Adrenal gland (tissue), 12 donors: ENCODE measurements around the gene DMXL1. TPM values are rescaled to one million over a fixed set of nuclear protein-coding genes. Genes with fewer than 3 reads are reported as not detected.

Experiments used
- DNase-seq, 7 donors: peaks; one replicate each; pipeline ENCODE4 v3.0.0-alpha.2; 2019 to 2020
- H3K27ac ChIP-seq, 5 donors: fragments of 200-600 bp; sonication (generic) in 4 of 5; 1 replicate in 3 of 5; 2 replicates in 2 of 5; pipeline versions ENCODE4 v1.5.1 to v1.8.0; 2016 to 2020; ENCODE audit warnings: mild to moderate bottlenecking in 1 of 5
- H3K27me3 ChIP-seq: fragments of 200-600 bp; 2 replicates; pipeline ENCODE4 v1.8.0; 2021
- H3K36me3 ChIP-seq, 2 donors: fragments of 200-600 bp; replicated peaks in 1 of 2; 1 replicate in 1 of 2; 2 replicates in 1 of 2; pipeline versions ENCODE4 v1.5.1 to v1.8.0; 2018 to 2022
- H3K4me1 ChIP-seq, 2 donors: fragments of 200-600 bp; replicated peaks in 1 of 2; 1 replicate in 1 of 2; 2 replicates in 1 of 2; pipeline versions ENCODE4 v1.5.1 to v1.8.0; 2018 to 2021
- H3K4me3 ChIP-seq, 4 donors: fragments of 200-600 bp; sonication (generic) in 3 of 4; one replicate each; pipeline ENCODE4 v1.5.1; 2016 to 2018
- H3K9me3 ChIP-seq, 3 donors: fragments of 200-600 bp; sonication (generic) in 1 of 3; replicated peaks in 1 of 3; 1 replicate in 2 of 3; 2 replicates in 1 of 3; pipeline versions ENCODE4 v1.5.1 to v1.8.0; 2016 to 2021
- POLR2A ChIP-seq, 2 donors: fragments of 450-650 bp; IDR thresholded peaks; one replicate each; pipeline ENCODE4 v1.6.1; 2017; ENCODE audit warnings: antibody characterized with exemption in 2 of 2, mild to moderate bottlenecking in 2 of 2, moderate library complexity in 1 of 2
- WGBS, 4 donors: extraction: QIAGEN DNeasy Blood & Tissue Kit in 2 of 4; methylation state at CpG; one replicate each; pipeline versions ENCODE4 v1.1.5 to v1.1.7; 2013 to 2017; 5-methylcytosine and 5-hydroxymethylcytosine counted together
- intact Hi-C, 2 donors: fragments of 100-400 bp; cut with DNase I; formaldehyde crosslinking; loops; one replicate each; pipeline versions ENCODE4 v1.14.1 to v1.15.0; 2022 to 2023
- polyA plus RNA-seq, 3 donors: library from polyadenylated mRNA; stranded (reverse); fragments of 200-250 nt in 2 of 3; fragments of 350-450 nt in 1 of 3; fragmentation: Illumina TruSeq in 1 of 3; extraction: RNeasy Lipid Tissue Mini Kit (QIAGEN cat#74804) in 1 of 3; gene quantifications; one replicate each; pipeline ENCODE4 v1.2.3, GENCODE V29; 2013 to 2014
- total RNA-seq, 9 donors: library from RNA; depleted of rRNA in 4 of 9; stranded (reverse); fragments of >200 nt in 4 of 9; fragments of 120-200 nt in 1 of 9; fragmentation: NEBNext Ultra II Directional in 1 of 9; extraction: Animal tissue kit (Norgen Biotek cat#: 25700) in 1 of 9; gene quantifications; one replicate each; pipeline versions ENCODE4 v1.1.0 to v1.2.4, GENCODE V29; 2013 to 2023
- TF ChIP-seq, protein P1 (sequence below), 6 experiments: fragments of 450-650 bp in 4 of 6; fragments of 200-600 bp in 2 of 6; sonication (generic) in 1 of 6; IDR thresholded peaks; 1 replicate in 5 of 6; 2 replicates in 1 of 6; pipeline versions ENCODE4 v1.5.1 to v1.8.0; 2016 to 2021; ENCODE audit warnings: antibody characterized with exemption in 6 of 6, mild to moderate bottlenecking in 2 of 6, moderate library complexity in 1 of 6
- donor health status: healthy with polysubstance abuse.
- donor health status: Bipolar disorder and iron deficiency.
- donor health status: DM: yes; HTN: yes; CAD: no.
- donor health status: DM: no; HTN: no; CAD: no.
- donor health status: DM: no; HTN: no; CAD: no.
- donor health status: DM: yes; HTN: yes; CAD: no.

Gene DMXL1
- total and polyA plus RNA-seq, 12 donors = 15.1 to 91.1 (median 41.2) TPM

DNA sequence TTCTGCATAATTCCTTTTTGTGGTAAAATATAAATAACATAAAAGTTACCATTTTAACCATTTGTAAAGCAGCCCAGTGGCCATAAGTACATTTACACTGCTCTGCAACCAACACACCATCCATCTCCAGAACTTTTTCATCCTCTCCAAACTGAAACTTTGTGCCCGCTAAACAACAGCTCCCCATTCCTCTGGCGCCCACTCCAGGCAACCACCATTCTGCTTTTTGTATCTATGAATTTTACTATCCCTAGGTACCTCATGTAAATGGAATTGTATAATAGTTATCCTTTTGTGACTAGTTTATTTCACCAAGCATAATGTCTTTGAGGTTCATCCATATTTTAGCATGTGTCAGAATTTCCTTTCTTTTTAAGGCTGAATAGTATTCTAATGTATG is 141.1 kb downstream of the DMXL1 start:
- Histone ChIP-seq H3K27me3 (no peaks in the 10 kb centered on the region), H3K4me1 (no peaks in the 10 kb centered on the region), H3K4me3 (no peak overlapping the region), H3K9me3 (no peaks in the 10 kb centered on the region), H3K27ac (no peak overlapping the region), H3K36me3 (peaks cover 3 to 7% of the 10 kb centered on the region in 2 donors)
- WGBS, 4 donors = 97 to 100% (median 99%) methylated on average over 2 of the region's 2 CpGs
- DNase-seq = no peak
- intact Hi-C loops = no loop called here
- TF ChIP-seq, protein P1, sequence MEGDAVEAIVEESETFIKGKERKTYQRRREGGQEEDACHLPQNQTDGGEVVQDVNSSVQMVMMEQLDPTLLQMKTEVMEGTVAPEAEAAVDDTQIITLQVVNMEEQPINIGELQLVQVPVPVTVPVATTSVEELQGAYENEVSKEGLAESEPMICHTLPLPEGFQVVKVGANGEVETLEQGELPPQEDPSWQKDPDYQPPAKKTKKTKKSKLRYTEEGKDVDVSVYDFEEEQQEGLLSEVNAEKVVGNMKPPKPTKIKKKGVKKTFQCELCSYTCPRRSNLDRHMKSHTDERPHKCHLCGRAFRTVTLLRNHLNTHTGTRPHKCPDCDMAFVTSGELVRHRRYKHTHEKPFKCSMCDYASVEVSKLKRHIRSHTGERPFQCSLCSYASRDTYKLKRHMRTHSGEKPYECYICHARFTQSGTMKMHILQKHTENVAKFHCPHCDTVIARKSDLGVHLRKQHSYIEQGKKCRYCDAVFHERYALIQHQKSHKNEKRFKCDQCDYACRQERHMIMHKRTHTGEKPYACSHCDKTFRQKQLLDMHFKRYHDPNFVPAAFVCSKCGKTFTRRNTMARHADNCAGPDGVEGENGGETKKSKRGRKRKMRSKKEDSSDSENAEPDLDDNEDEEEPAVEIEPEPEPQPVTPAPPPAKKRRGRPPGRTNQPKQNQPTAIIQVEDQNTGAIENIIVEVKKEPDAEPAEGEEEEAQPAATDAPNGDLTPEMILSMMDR (IDR thresholded peaks at IDR 0.05) = no peak
- no peak for TF ChIP-seq POLR2A (IDR thresholded peaks at IDR 0.05)

DNA sequence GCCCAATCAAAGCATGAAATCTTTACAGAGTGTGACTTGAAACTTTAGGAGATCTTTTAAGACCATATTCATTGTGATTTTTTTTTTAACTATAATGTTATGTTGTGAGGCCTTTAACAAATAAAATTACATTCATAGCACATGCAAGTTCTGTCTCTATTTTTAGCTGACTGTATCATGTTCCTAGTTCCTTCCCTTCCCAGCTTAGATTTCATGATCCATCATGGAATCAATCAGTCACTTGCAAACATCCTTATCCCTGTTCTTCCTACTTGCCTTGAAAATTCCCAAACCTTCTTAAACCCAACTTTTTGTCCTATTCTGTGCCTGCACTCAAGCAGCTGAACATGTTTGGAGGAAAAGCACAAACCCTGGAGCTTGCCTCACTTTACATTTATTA is 141.8 kb downstream of the DMXL1 start:
- intact Hi-C loops = no loop called here
- Histone ChIP-seq H3K27ac (no peak overlapping the region), H3K9me3 (no peaks in the 10 kb centered on the region), H3K36me3 (peaks cover 3 to 7% of the 10 kb centered on the region in 2 donors), H3K4me3 (no peak overlapping the region), H3K27me3 (no peaks in the 10 kb centered on the region), H3K4me1 (no peaks in the 10 kb centered on the region)
- DNase-seq = no peak
- TF ChIP-seq, protein P1 (IDR thresholded peaks at IDR 0.05) = no peak
- TF ChIP-seq POLR2A (IDR thresholded peaks at IDR 0.05) = no peak

DNA sequence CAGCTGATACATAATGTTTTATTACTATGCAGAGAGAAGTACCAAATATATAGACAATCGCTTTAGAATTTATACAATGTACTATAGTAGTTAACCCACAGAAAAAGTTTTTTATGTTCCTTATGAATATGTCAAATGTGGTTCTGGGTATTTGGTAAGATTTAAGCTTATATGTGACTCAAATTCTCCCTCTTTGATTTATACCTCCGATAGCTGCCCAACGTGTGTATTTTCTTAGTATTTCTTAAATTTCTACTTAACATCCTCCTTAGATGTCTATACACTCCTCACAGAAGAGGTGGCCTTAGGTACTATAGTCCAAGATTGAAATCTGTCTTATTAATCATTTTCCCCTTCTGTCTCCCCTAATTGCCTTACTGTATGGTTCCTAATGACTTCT is 146.3 kb downstream of the DMXL1 start:
- whole genome bisulfite sequencing, 4 donors = 94 to 97% (median 95%) methylated on average over 3 of the region's 3 CpGs
- TF ChIP-seq, protein P1 (IDR thresholded peaks at IDR 0.05) = no peak
- TF ChIP-seq POLR2A (IDR thresholded peaks at IDR 0.05) = no peak
- H3K9me3 ChIP-seq = no peaks in the 10 kb centered on the region

DNA sequence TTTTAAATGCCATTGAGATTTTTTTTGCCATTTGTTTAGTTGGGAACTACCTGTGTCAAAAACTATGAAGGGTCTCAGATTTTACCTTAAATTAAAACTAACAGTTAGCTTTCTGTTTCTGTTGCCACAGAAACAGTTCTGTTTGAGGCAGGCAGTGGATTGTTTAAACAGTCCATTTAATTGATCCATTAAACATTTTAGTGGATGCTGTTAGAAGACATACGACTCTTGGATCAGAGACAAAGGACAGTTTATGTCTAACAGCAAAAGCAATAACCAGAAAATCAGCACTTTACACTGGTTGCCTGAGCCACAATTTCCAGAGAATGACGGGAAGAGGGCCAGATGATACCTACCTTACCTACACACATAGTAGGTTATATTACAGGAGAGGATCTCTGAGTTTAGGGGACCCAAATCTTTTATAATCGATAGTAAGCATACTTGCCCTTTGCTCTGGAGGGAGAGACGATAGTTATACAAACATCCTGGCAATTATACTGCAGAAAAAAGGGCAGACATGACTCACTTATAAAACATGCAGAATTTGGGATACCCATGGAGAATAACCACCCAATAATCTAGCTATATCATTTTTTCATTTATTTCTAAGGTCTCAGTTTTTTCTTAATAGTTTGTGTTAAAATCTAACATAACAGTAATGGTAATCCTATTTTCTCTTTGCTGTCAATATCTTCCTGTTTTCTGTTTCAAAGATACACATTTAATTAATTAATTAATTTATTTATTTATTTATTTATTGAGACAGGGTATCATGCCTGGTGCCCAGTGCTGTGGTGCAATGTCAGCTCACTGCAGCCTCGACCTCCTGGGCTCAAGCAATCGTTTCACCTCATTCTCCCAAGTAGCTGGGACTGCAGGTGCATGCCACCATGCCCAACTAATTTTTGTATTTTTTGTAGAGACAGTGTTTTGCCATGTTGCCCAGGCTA is 148.2 kb downstream of the DMXL1 start:
- WGBS, 4 donors = 87 to 92% (median 89%) methylated on average over 6 of the region's 6 CpGs
- H3K36me3 ChIP-seq = peaks cover 3 to 7% of the 10 kb centered on the region in 2 donors
- intact Hi-C loops = no loop called here

More for the DNA sequence above, 146.3 kb downstream of the DMXL1 start:
- Histone ChIP-seq H3K27ac (no peak overlapping the region), H3K36me3 (peaks cover 3 to 7% of the 10 kb centered on the region in 2 donors), H3K27me3 (no peaks in the 10 kb centered on the region), H3K4me1 (no peaks in the 10 kb centered on the region), H3K4me3 (no peak overlapping the region)
- intact Hi-C loops = no loop called here
- DNase-seq = no peak

More for the DNA sequence above, 148.2 kb downstream of the DMXL1 start:
- no peaks in the 10 kb centered on the region for H3K4me1 ChIP-seq
- TF ChIP-seq, protein P1 (IDR thresholded peaks at IDR 0.05) = no peak
- TF ChIP-seq POLR2A (IDR thresholded peaks at IDR 0.05) = no peak
- no peak overlapping the region for H3K27ac ChIP-seq
- H3K27me3 ChIP-seq = no peaks in the 10 kb centered on the region
- no peaks in the 10 kb centered on the region for H3K9me3 ChIP-seq
- no peak for DNase-seq
- no peak overlapping the region for H3K4me3 ChIP-seq
